CD14-positive monocyte (primary cell): Measurements from ENCODE around the gene PCED1B. TPM values are rescaled to one million over a fixed set of nuclear protein-coding genes. Genes with fewer than 3 reads are reported as not detected.

Experiments
- DNase-seq, 3 donors: peaks; one replicate each; pipeline ENCODE4 v3.0.0-alpha.2; 2011 to 2022
- H2AFZ ChIP-seq: 2 replicates; pipeline ENCODE4 v1.6.0; 2012; ENCODE audit warnings: mild to moderate bottlenecking, low read depth, low read length, inconsistent platforms; ENCODE audit not compliant: insufficient read depth, poor library complexity, severe bottlenecking
- H3K27ac ChIP-seq, 2 donors: 1 replicate in 1 of 2; 2 replicates in 1 of 2; pipeline ENCODE4 v1.5.1; 2012 to 2013; ENCODE audit warnings: low read length in 2 of 2, control low read depth in 1 of 2, inconsistent platforms in 1 of 2, low read depth in 1 of 2, mild to moderate bottlenecking in 1 of 2
- H3K27me3 ChIP-seq, 2 donors: one replicate each; pipeline versions ENCODE4 v1.6.0 to v1.6.1; 2011 to 2013; ENCODE audit warnings: low read length in 2 of 2; ENCODE audit not compliant: control insufficient read depth in 2 of 2, insufficient read depth in 2 of 2
- H3K36me3 ChIP-seq, 2 donors: replicated peaks in 1 of 2; 1 replicate in 1 of 2; 2 replicates in 1 of 2; pipeline versions ENCODE4 v1.5.1 to v1.6.1; 2012 to 2013; ENCODE audit warnings: low read length in 2 of 2, control low read depth in 1 of 2, inconsistent platforms in 1 of 2, mild to moderate bottlenecking in 1 of 2; ENCODE audit not compliant: insufficient read depth in 2 of 2, control insufficient read depth in 1 of 2
- H3K4me1 ChIP-seq, 2 donors: 1 replicate in 1 of 2; 2 replicates in 1 of 2; pipeline versions ENCODE4 v1.5.1 to v1.6.1; 2012 to 2013; ENCODE audit warnings: low read length in 2 of 2, control low read depth in 1 of 2, inconsistent platforms in 1 of 2, mild to moderate bottlenecking in 1 of 2, moderate library complexity in 1 of 2; ENCODE audit not compliant: insufficient read depth in 2 of 2, control insufficient read depth in 1 of 2
- H3K4me2 ChIP-seq: replicated peaks from 2 replicates; pipeline ENCODE3; 2012; ENCODE audit warnings: low read length, moderate library complexity, mild to moderate bottlenecking; ENCODE audit not compliant: poor library complexity, severe bottlenecking; ENCODE audit errors: extremely low read depth
- H3K4me3 ChIP-seq, 3 experiments: fragments of 200-600 bp in 1 of 3; sonication (generic) in 1 of 3; replicated peaks in 1 of 3; 1 replicate in 2 of 3; 2 replicates in 1 of 3; pipeline ENCODE4 v1.5.1; 2011 to 2013; ENCODE audit warnings: low read length in 3 of 3, mild to moderate bottlenecking in 3 of 3, control low read depth in 2 of 3, low read depth in 2 of 3, inconsistent platforms in 1 of 3, moderate library complexity in 1 of 3
- H3K79me2 ChIP-seq: 2 replicates; pipeline ENCODE4 v1.6.0; 2012; ENCODE audit warnings: mild to moderate bottlenecking, control low read depth, inconsistent platforms, low read length, moderate library complexity; ENCODE audit not compliant: insufficient read depth
- H3K9ac ChIP-seq: 2 replicates; pipeline ENCODE4 v1.6.0; 2017; ENCODE audit warnings: low read length, mild to moderate bottlenecking; ENCODE audit not compliant: insufficient read depth, poor library complexity, severe bottlenecking
- H3K9me3 ChIP-seq, 2 donors: replicated peaks in 1 of 2; 1 replicate in 1 of 2; 2 replicates in 1 of 2; pipeline versions ENCODE4 v1.5.1 to v1.6.1; 2012 to 2013; ENCODE audit warnings: low read length in 2 of 2, control low read depth in 1 of 2; ENCODE audit not compliant: control insufficient read depth in 1 of 2, insufficient read depth in 1 of 2
- H4K20me1 ChIP-seq: 2 replicates; pipeline ENCODE4 v1.6.0; 2012; ENCODE audit warnings: mild to moderate bottlenecking, low read length, control low read depth, moderate library complexity; ENCODE audit not compliant: insufficient read depth
- H3K27ac Mint-ChIP-seq, 7 donors: one replicate each; pipeline ENCODE4 v1.8.0; 2020; ENCODE audit warnings: mild to moderate bottlenecking in 7 of 7, mixed read lengths in 7 of 7, moderate library complexity in 6 of 7, inconsistent platforms in 2 of 7
- H3K27me3 Mint-ChIP-seq, 3 donors: one replicate each; pipeline ENCODE4 v1.8.0; 2021 to 2022; ENCODE audit warnings: low read depth in 3 of 3, mild to moderate bottlenecking in 3 of 3, mixed read lengths in 3 of 3, moderate library complexity in 3 of 3, inconsistent platforms in 1 of 3
- H3K36me3 Mint-ChIP-seq, 2 donors: one replicate each; pipeline ENCODE4 v1.8.0; 2020; ENCODE audit warnings: mixed read lengths in 2 of 2, inconsistent platforms in 1 of 2, mild to moderate bottlenecking in 1 of 2
- H3K4me1 Mint-ChIP-seq: one replicate; pipeline ENCODE4 v1.8.0; 2020; ENCODE audit warnings: mild to moderate bottlenecking, mixed read lengths
- H3K4me3 Mint-ChIP-seq, 2 donors: one replicate each; pipeline ENCODE4 v1.8.0; 2020; ENCODE audit warnings: mild to moderate bottlenecking in 2 of 2, mixed read lengths in 2 of 2, moderate library complexity in 1 of 2
- H3K9me3 Mint-ChIP-seq, 7 donors: one replicate each; pipeline ENCODE4 v1.8.0; 2020 to 2022; ENCODE audit warnings: mixed read lengths in 7 of 7, mild to moderate bottlenecking in 6 of 7, moderate library complexity in 6 of 7, inconsistent platforms in 2 of 7
- WGBS: methylation state at CpG from one replicate; pipeline ENCODE4 v1.1.5; 2013; ENCODE audit warnings: missing lambda C conversion rate; ENCODE audit not compliant: insufficient coverage; 5-methylcytosine and 5-hydroxymethylcytosine counted together
- intact Hi-C, 2 donors: fragments of 100-400 bp; cut with micrococcal nuclease; formaldehyde crosslinking; loops; one replicate each; pipeline versions ENCODE4 v1.15.0 to v1.15.1; 2023
- polyA plus RNA-seq, 3 donors: library from polyadenylated mRNA; depleted of rRNA in 1 of 3; unstranded in 2 of 3; stranded (reverse) in 1 of 3; fragments of 300-500 nt in 2 of 3; fragments of >200 nt in 1 of 3; fragmentation: Illumina TruSeq in 2 of 3; gene quantifications; 1 replicate in 2 of 3; 2 replicates in 1 of 3; pipeline ENCODE4 v1.2.3, GENCODE V29; 2012 to 2021
- TF ChIP-seq, protein P1 (sequence below): fragments of 200-600 bp; IDR thresholded peaks from one replicate; pipeline ENCODE4 v1.8.0; 2022; ENCODE audit warnings: antibody characterized with exemption, mild to moderate bottlenecking

The PCED1B gene
- polyA plus RNA-seq, 3 donors = 0.10 to 0.65 TPM; not detected in 1

- Histone ChIP-seq H3K4me2 (no peak overlapping the region), H2AFZ (peak overlapping the region; percentile 13), H3K9me3 (no peaks in the 10 kb centered on the region), H3K79me2 (no peaks in the 10 kb centered on the region), H3K27ac (no peak overlapping the region), H3K27me3 (no peaks in the 10 kb centered on the region), H4K20me1 (no peaks in the 10 kb centered on the region), H3K4me3 (no peak overlapping the region), H3K9ac (no peak overlapping the region), H3K36me3 (no peaks in the 10 kb centered on the region), H3K4me1 (peaks cover 29 to 45% of the 10 kb centered on the region in 2 donors)
- 96% methylated on average over 2 of the region's 3 CpGs for WGBS
- no peak for DNase-seq
- H3K4me3 Mint-ChIP-seq = peak overlapping the region in 1 of 2 donors; percentile 20
- peaks cover 0 to 1% of the 10 kb centered on the region in 2 donors for H3K36me3 Mint-ChIP-seq
- H3K9me3 Mint-ChIP-seq = peaks cover 0 to 3% (median 0%) of the 10 kb centered on the region in 7 donors
- TF ChIP-seq, protein P1, sequence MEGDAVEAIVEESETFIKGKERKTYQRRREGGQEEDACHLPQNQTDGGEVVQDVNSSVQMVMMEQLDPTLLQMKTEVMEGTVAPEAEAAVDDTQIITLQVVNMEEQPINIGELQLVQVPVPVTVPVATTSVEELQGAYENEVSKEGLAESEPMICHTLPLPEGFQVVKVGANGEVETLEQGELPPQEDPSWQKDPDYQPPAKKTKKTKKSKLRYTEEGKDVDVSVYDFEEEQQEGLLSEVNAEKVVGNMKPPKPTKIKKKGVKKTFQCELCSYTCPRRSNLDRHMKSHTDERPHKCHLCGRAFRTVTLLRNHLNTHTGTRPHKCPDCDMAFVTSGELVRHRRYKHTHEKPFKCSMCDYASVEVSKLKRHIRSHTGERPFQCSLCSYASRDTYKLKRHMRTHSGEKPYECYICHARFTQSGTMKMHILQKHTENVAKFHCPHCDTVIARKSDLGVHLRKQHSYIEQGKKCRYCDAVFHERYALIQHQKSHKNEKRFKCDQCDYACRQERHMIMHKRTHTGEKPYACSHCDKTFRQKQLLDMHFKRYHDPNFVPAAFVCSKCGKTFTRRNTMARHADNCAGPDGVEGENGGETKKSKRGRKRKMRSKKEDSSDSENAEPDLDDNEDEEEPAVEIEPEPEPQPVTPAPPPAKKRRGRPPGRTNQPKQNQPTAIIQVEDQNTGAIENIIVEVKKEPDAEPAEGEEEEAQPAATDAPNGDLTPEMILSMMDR = no peak
- peaks cover 55% of the 10 kb centered on the region for H3K4me1 Mint-ChIP-seq
- H3K27ac Mint-ChIP-seq = peak overlapping the region in 1 of 7 donors; percentile 11
- intact Hi-C loops = no loop called here
- peaks cover 0 to 2% (median 0%) of the 10 kb centered on the region in 3 donors for H3K27me3 Mint-ChIP-seq
Measured at GRCh38 chr12:47189728-47190127, 110.3 kb downstream of the PCED1B start.

- Histone ChIP-seq H3K36me3 (no peaks in the 10 kb centered on the region), H4K20me1 (no peaks in the 10 kb centered on the region), H3K9me3 (no peaks in the 10 kb centered on the region), H3K27ac (no peak overlapping the region), H3K4me3 (no peak overlapping the region), H2AFZ (no peak overlapping the region), H3K9ac (no peak overlapping the region), H3K79me2 (no peaks in the 10 kb centered on the region), H3K4me1 (peaks cover 29 to 45% of the 10 kb centered on the region in 2 donors), H3K27me3 (no peaks in the 10 kb centered on the region), H3K4me2 (no peak overlapping the region)
- intact Hi-C loops = no loop called here
- TF ChIP-seq, protein P1 = no peak
- H3K9me3 Mint-ChIP-seq = peaks cover 0 to 3% (median 0%) of the 10 kb centered on the region in 7 donors
- peaks cover 55% of the 10 kb centered on the region for H3K4me1 Mint-ChIP-seq
- no peak overlapping the region for H3K4me3 Mint-ChIP-seq
- 100% methylated on average over 1 of the region's 3 CpGs for WGBS
- no peak for DNase-seq
- peaks cover 0 to 1% of the 10 kb centered on the region in 2 donors for H3K36me3 Mint-ChIP-seq
- H3K27ac Mint-ChIP-seq = peak overlapping the region in 1 of 7 donors; percentile 61
- peaks cover 0 to 2% (median 0%) of the 10 kb centered on the region in 3 donors for H3K27me3 Mint-ChIP-seq
Measured at GRCh38 chr12:47190271-47190750, 110.9 kb downstream of the PCED1B start.
